Endometrial microvascular endothelial cells (primary cell): ENCODE results near the gene MYO5C. TPM values are rescaled to one million over a fixed set of nuclear protein-coding genes. Genes with fewer than 3 reads are reported as not detected.
"Not testable (repeated sequence)": the region's sequence is repeated elsewhere in the genome, so short reads cannot be mapped to it uniquely, and the experiment has no call there.

Experiments
- in situ Hi-C: cut with HindIII; loops from 2 replicates; pipeline ENCODE4 v1.10.0; 2017; ENCODE audit warnings: low sequenced_read_pairs, low pct_unique_long_range_greater_than_20kb; ENCODE audit errors: inconsistent ontology term
- total RNA-seq: library from RNA; depleted of rRNA; stranded (reverse); fragments of >200 nt; gene quantifications from one replicate; pipeline ENCODE4 v1.2.3, GENCODE V29; 2015; ENCODE audit errors: inconsistent ontology term

The MYO5C gene
- total RNA-seq, 1 donor from 2014 or later: 2.7 TPM

GRCh38 chr15:52308446-52309153 is 13.0 kb upstream of the MYO5C start:
- in situ Hi-C loops: no loop called here

- in situ Hi-C loops: no loop called here
Measured at GRCh38 chr15:52307847-52308246, 12.2 kb upstream of the MYO5C start.

- in situ Hi-C loops: no loop called here
Measured at GRCh38 chr15:52306270-52306669, 10.7 kb upstream of the MYO5C start.

DNA sequence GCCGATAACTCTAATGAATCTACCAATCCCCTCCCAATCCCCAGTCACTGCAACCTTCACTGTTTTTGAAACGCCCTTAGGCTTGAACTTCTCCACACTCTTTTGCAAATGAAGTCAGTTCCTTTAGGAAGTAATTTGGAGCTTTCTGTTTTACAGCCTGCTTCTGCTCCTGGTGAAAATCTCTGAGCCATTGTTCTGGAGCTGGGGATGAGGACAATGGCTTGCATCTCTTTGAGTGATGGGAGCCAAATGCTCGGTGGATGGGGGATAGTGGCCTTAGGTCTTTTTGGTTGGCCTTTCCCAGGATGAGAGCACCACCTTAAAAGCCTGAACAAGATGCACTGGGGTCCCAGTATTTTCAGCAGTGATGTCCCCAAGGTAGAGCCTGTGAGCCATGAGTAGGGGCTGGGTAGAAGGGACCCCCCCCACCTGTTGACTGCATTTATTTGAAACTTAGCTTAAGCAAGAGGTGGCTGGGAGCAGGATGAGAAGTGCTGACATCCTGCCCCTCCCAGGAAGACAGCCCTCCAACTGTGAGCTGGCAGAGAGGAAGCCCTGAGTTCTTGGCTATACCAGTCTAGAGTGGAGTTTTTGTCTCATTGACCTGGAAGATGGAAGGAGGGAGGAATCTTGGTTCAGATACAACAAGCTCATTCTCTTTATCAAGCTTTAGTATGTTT is 7.6 kb upstream of the MYO5C start:
- in situ Hi-C loops: no loop called here

- in situ Hi-C loops: no loop called here
Measured at GRCh38 chr15:52301265-52301847, 5.8 kb upstream of the MYO5C start.

- in situ Hi-C loops: no loop called here
Measured at GRCh38 chr15:52294881-52295420, 653 bp downstream of the MYO5C start.

- in situ Hi-C loops: no loop called here
Measured at GRCh38 chr15:52292780-52293392, 2.7 kb downstream of the MYO5C start.

- in situ Hi-C loops: no loop called here
Measured at GRCh38 chr15:52291204-52291603, 4.4 kb downstream of the MYO5C start.

DNA sequence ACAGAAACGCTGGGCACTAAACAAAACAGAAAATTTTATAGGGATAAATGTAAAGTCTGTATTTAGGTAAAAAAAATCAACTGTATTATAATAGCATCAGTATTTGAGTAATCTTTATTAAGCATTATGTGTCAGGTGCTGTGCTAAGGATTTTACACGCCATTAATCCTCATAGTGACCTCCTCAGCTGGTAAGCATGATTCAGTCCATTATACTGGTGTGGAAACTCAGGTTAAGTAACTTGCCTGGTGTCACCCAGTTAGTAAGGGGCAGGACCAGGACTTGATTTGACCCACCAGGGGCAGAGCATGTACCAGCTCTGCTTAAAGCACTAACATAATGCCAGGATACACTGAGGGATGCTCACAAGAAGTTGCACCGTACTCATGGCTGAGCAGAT is 4.8 kb downstream of the MYO5C start:
- in situ Hi-C loops: no loop called here

DNA sequence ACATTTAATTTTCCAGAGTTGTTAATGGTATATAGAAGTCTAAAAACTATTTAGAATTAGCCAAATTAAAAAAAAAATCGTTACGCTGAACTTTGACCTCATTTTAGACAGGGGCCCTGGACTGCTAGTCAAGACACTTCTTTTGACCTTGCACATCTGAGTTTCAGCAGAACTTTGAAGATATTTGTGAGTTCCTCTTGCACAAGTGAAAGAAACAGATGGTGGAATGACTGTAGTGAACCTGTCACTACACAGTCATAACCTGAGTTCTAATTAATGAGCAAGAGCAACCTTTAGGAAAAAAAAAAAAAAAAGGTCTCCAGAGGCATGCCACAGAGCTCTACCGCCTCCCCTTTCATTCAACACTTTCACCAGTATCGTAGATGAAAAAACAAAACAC is 5.3 kb downstream of the MYO5C start:
- in situ Hi-C loops: no loop called here

DNA sequence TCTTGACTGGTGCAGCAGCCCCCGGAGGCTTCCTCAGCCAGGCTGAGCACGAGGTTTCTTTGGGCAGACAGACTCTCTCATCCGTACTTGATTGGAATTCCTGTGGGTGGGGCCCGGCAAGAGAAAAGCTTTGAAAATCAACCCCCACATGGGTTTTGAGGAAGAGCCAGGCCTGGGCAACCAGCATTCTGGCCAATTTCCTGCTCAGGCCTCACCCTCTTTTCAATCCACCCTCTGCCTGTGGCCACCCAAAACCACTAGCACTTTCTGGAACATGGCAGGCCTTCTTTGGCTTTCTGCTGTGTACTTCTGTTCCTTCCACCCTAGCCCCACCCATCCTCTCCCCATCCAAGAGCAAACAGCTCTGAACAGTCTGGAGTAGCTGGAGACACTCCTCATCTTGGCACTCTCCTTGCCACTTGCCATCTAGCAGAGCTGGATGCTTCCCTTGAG is 5.9 kb downstream of the MYO5C start:
- in situ Hi-C loops: no loop called here

DNA sequence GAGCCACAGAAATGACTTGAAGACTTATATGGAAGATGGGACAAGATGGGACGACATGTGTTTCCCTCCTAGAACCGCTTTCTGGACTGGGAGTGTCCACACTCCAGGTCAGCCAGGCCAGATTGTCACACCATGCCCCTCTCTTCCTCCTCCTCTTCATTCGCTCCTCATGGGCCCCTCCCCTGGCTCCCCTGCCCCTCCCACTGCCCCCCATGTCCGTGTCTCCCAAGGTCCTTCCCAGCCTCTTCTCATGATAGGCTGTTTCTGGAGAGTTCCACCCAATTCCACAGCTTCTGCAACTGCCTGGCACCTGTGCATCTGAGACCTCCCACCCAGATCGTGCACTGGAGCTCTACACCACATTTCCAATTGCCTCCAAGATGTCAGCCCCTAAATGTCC is 6.6 kb downstream of the MYO5C start:
- in situ Hi-C loops: no loop called here

GRCh38 chr15:52288051-52288942 is 7.3 kb downstream of the MYO5C start:
- in situ Hi-C loops: no loop called here

GRCh38 chr15:52287114-52287513 is 8.5 kb downstream of the MYO5C start:
- in situ Hi-C loops: no loop called here

DNA sequence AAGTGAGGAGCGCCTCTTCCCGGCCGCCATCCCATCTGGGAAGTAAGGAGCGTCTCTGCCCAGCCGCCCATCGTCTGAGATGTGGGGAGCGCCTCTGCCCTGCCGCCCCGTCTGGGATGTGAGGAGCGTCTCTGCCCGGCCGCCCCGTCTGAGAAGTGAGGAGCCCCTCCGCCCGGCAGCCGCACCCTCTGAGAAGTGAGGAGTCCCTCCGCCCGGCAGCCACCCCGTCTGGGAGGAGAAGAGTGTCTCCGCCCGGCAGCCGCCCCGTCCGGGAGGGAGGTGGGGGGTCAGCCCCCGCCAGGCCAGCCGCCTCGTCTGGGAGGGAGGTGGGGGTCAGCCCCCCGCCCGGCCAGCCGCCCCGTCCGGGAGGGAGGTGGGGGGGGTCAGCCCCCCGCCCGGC is 9.7 kb downstream of the MYO5C start:
- in situ Hi-C loops: not testable (repeated sequence)

DNA sequence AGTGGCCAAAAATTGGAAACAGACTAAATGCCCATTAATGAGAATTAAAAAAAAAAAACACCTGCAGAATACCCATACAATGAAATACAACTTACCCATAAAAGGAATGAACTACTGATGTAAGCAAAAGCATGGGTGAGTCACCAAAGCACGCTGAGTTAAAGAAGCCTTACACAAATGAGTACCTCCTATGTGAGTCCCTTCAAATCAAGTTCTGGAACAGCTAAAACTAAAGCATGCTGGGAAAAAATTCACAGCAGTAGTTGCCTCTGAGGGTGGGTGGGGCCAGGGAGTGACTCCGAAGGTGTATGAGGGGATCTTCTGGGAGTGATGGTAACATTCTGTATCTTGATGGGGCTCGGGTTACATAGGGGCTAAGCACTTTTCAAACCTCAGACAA is 11.4 kb downstream of the MYO5C start:
- in situ Hi-C loops: no loop called here

GRCh38 chr15:52283281-52283680 is 12.3 kb downstream of the MYO5C start:
- in situ Hi-C loops: no loop called here

DNA sequence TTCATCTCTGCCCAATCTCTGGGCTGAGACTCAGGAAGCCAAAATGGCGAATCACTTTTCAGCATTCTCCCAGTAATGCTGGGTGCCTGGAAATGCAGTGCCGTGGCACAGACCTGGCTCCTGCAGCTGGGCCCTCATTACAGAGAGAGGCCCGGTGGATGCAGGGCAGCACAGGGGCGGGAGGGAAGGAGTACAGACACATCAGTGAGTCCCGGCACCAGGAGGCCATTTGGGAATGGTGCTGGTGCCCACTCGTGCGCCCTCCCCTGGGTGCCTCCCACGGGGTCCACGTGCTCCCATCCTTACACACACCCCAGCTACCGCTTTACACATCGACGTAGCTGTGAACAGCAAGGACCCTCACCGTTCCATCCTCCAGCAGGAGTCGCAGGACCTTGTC is 13.2 kb downstream of the MYO5C start:
- in situ Hi-C loops: no loop called here
